ENCODE results near the gene DLGAP4. TPM values are rescaled to one million over a fixed set of nuclear protein-coding genes. Genes with fewer than 3 reads are reported as not detected.

The DLGAP4 gene
- polyA plus RNA-seq, 1 of the 3 experiments (the other 2 are of a cell fraction): 31.2 TPM

- no peak for TF ChIP-seq MEF2A (IDR thresholded peaks at IDR 0.05; ENCODE audit: borderline replicate concordance, low read depth)
- no peak for TF ChIP-seq GATA2 (CRISPR knock-in tag; IDR thresholded peaks at IDR 0.05)
- no peak for TF ChIP-seq JUND (IDR thresholded peaks at IDR 0.05)
- no peak for TF ChIP-seq PBX3 (IDR thresholded peaks at IDR 0.05)
- TF ChIP-seq SMC3 (IDR thresholded peaks at IDR 0.05; ENCODE audit: low read depth, low read length): no peak
- TF ChIP-seq EP300 (IDR thresholded peaks at IDR 0.05; ENCODE audit: borderline replicate concordance in 1 of 2, low read depth in 1 of 2, low read length in 1 of 2): no peak
- TF ChIP-seq RXRA (IDR thresholded peaks at IDR 0.05; ENCODE audit: borderline replicate concordance, low read depth): no peak
- TF ChIP-seq FOXJ3 (CRISPR knock-in tag; IDR thresholded peaks at IDR 0.05): no peak
- no peak for TF ChIP-seq RFX5 (IDR thresholded peaks at IDR 0.05; ENCODE audit: low read length)
- TF ChIP-seq IRF3 (IDR thresholded peaks at IDR 0.05; ENCODE audit: low read depth, low read length): no peak
- Histone ChIP-seq H3K4me1 (ENCODE audit: control insufficient read depth in 1 of 2, insufficient read depth in 2 of 2, low read depth in 1 of 2, low read length in 1 of 2) (peaks cover 0 to 2% of the 10 kb centered on the region in 2 experiments; a peak in 1 of 4 replicates), H3K79me2 (ENCODE audit: insufficient read depth) (no peaks in the 10 kb centered on the region), H3K9ac (no peak overlapping the region), H3K9me3 (peaks cover 9% of the 10 kb centered on the region), H3K9me2 (no peaks in the 10 kb centered on the region), H3K4me2 (no peak overlapping the region), H3K4me3 (ENCODE audit: low read depth in 2 of 2, low read length in 1 of 2) (no peak overlapping the region), H4K20me1 (ENCODE audit: insufficient read depth) (no peaks in the 10 kb centered on the region), H3F3A (replicated peaks; ENCODE audit: insufficient read depth) (no peaks in the 10 kb centered on the region), H3K27me3 (ENCODE audit: insufficient read depth) (no peaks in the 10 kb centered on the region; the same call in 1 of the 2 replicates), H3K36me3 (replicated peaks in 1 of 2; ENCODE audit: control insufficient read depth in 1 of 2, insufficient read depth in 2 of 2, low read length in 1 of 2) (no peaks in the 10 kb centered on the region), H3K27ac (ENCODE audit: low read depth in 2 of 2, low read length in 1 of 2) (no peak overlapping the region), H2AFZ (ENCODE audit: low read depth) (no peak overlapping the region)
- CTCF ChIA-PET: no interaction called here
- POLR2A ChIA-PET: no interaction called here
- DNase-seq: no peak
- WGBS (ENCODE audit: low lambda C conversion rate): 48% methylated on average over 10 of the region's 24 CpGs
Measured at GRCh38 chr20:36320898-36321695, 15.0 kb downstream of the DLGAP4 start.

GRCh38 chr20:36322131-36322530 is 16.0 kb downstream of the DLGAP4 start:
- WGBS (ENCODE audit: low lambda C conversion rate): 59% methylated on average over 5 of the region's 5 CpGs
- TF ChIP-seq TAF1 (IDR thresholded peaks at IDR 0.05; ENCODE audit: borderline replicate concordance, low read depth, low read length) (no peak), MEF2A (IDR thresholded peaks at IDR 0.05; ENCODE audit: borderline replicate concordance, low read depth) (no peak), GATA2 (CRISPR knock-in tag; IDR thresholded peaks at IDR 0.05) (no peak), JUND (IDR thresholded peaks at IDR 0.05) (no peak), POLR2AphosphoS5 (IDR thresholded peaks at IDR 0.05; ENCODE audit: low read depth, low read length) (no peak), CHD2 (IDR thresholded peaks at IDR 0.05; ENCODE audit: low read length, partially characterized antibody) (no peak), ZBTB33 (IDR thresholded peaks at IDR 0.05; ENCODE audit: borderline replicate concordance, low read depth) (no peak), USF1 (IDR thresholded peaks at IDR 0.05; ENCODE audit: borderline replicate concordance, low read depth) (no peak), SIN3A (IDR thresholded peaks at IDR 0.05; ENCODE audit: borderline replicate concordance, low read depth, low read length) (no peak), IRF3 (IDR thresholded peaks at IDR 0.05; ENCODE audit: low read depth, low read length) (no peak), RFX5 (IDR thresholded peaks at IDR 0.05; ENCODE audit: low read length) (no peak)

More at GRCh38 chr20:36322131-36322530, 16.0 kb downstream of the DLGAP4 start:
- Histone ChIP-seq H3K4me2 (no peak overlapping the region), H3K27me3 (ENCODE audit: insufficient read depth) (no peaks in the 10 kb centered on the region; the same call in 1 of the 2 replicates), H3K27ac (ENCODE audit: low read depth in 2 of 2, low read length in 1 of 2) (no peak overlapping the region), H3K9me2 (no peaks in the 10 kb centered on the region), H3K79me2 (ENCODE audit: insufficient read depth) (no peaks in the 10 kb centered on the region), H3K9ac (no peak overlapping the region), H4K20me1 (ENCODE audit: insufficient read depth) (no peaks in the 10 kb centered on the region), H3K9me3 (peaks cover 9% of the 10 kb centered on the region), H3K36me3 (replicated peaks in 1 of 2; ENCODE audit: control insufficient read depth in 1 of 2, insufficient read depth in 2 of 2, low read length in 1 of 2) (no peaks in the 10 kb centered on the region), H2AFZ (ENCODE audit: low read depth) (no peak overlapping the region), H3F3A (replicated peaks; ENCODE audit: insufficient read depth) (no peaks in the 10 kb centered on the region), H3K4me1 (ENCODE audit: control insufficient read depth in 1 of 2, insufficient read depth in 2 of 2, low read depth in 1 of 2, low read length in 1 of 2) (peaks cover 0 to 2% of the 10 kb centered on the region in 2 experiments; a peak in 1 of 4 replicates), H3K4me3 (ENCODE audit: low read depth in 2 of 2, low read length in 1 of 2) (no peak overlapping the region)
- ChIA-PET CTCF (interaction anchor here (1.0 to 1.6 kb wide), 2 partner anchors 30 to 118 kb away, joined by 3 to 4 read pairs; no protein-coding TSS in a partner anchor), POLR2A (no interaction called here)
- DNase-seq: no peak

All from SK-N-SH (cell line).